Ectodermal cell (in vitro differentiated cells): ENCODE measurements around the gene FAM90A1.
"Not testable (repeated sequence)": the region's sequence is repeated elsewhere in the genome, so short reads cannot be mapped to it uniquely, and the experiment has no call there.

Experiments used
- H3K27ac ChIP-seq: 2 replicates; pipeline ENCODE4 v1.7.0; 2013; ENCODE audit warnings: mild to moderate bottlenecking, low read depth, low read length; ENCODE audit not compliant: insufficient read depth, poor library complexity, severe bottlenecking
- H3K27me3 ChIP-seq: 2 replicates; pipeline ENCODE4 v1.7.0; 2013; ENCODE audit warnings: mild to moderate bottlenecking, low read length; ENCODE audit not compliant: insufficient read depth, control insufficient read depth, poor library complexity, severe bottlenecking
- H3K36me3 ChIP-seq: one replicate; pipeline ENCODE4 v1.7.0; 2013; ENCODE audit warnings: low read length; ENCODE audit not compliant: control insufficient read depth, insufficient read depth
- H3K4me1 ChIP-seq: one replicate; pipeline ENCODE4 v1.7.0; 2013; ENCODE audit warnings: low read length; ENCODE audit not compliant: control insufficient read depth, insufficient read depth
- H3K4me3 ChIP-seq: 2 replicates; pipeline ENCODE4 v1.7.0; 2013; ENCODE audit warnings: low read depth, low read length, control low read depth; ENCODE audit not compliant: insufficient read depth
- H3K9me3 ChIP-seq: 2 replicates; pipeline ENCODE4 v1.7.0; 2013; ENCODE audit warnings: mild to moderate bottlenecking, low read length, moderate library complexity; ENCODE audit not compliant: control insufficient read depth
- WGBS, 2 experiments: methylation state at CpG; one replicate each; pipeline ENCODE4 v1.1.7; 2013; ENCODE audit warnings: missing lambda C conversion rate in 2 of 2; 5-methylcytosine and 5-hydroxymethylcytosine counted together

Gene FAM90A1

DNA sequence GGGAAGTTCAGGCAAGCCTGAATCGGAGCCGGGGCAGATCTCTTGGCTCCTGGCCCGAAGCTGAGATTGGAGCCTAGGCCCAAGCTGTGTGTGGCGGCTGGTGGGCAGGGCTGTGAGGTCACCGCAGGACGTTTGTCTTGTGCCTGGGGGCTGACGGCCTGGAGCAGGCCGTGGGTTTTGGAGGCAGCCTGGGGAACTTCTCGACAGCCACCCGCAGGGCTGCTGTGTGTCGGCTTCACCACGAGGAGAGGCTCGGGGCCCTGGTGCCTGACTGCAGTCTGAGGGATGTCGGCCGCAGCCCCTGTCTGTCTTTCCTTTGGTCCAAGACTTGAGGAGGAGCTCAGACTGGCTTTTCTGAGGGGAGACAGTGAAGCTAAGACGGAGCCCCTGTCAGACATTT, 5.1 kb downstream of the FAM90A1 start:
- not testable (repeated sequence) for H3K27me3 ChIP-seq, H3K4me1 ChIP-seq, H3K9me3 ChIP-seq, H3K4me3 ChIP-seq, H3K27ac ChIP-seq, H3K36me3 ChIP-seq
- WGBS, 2 experiments: 89 to 91% methylated on average over 16 of the region's 16 CpGs

DNA sequence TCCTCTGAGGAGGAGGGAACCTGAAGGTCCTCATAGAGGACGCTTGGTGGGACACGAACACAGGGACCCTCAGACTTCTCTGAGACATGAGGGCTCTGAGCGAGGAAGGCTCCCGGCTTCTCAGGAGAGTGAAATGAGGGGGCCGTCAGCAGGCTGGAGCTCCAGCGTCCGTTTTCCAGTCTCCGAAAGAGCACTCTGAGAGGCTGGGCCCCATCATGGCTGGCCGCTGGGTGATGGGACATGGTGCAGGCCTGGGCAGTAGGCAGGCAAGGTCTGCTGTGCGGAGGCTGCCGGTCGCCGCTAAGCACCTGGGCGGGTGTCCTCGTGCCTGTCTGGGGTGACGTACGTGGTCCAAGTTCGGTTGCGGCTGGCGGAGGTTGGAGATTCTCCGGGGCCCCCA, 5.6 kb downstream of the FAM90A1 start:
- 90 to 91% methylated on average over 21 of the region's 21 CpGs for WGBS, 2 experiments
- H3K36me3 ChIP-seq, H3K27ac ChIP-seq: not testable (repeated sequence)

DNA sequence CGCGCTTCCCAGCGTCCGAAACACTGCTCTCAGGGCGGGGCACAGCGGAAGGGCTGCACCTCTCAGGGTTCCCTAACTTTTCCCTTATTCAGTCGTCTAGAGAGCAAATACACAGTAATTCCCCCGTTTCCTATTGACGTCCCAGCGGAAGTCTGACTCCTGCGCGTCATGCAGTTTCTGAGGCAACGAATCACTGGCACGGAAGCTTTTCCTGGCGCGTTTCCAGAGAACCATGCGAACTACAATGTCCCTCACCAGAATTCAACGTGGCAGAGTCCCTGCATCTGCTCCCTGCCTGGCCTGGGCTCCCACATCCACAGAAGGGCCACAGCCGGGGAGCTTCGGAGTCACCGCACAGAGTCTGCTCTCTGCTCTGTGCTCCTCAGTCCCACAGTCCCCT, 6.0 kb downstream of the FAM90A1 start:
- H3K4me1 ChIP-seq, H3K27ac ChIP-seq, H3K36me3 ChIP-seq, H3K4me3 ChIP-seq, H3K9me3 ChIP-seq, H3K27me3 ChIP-seq: not testable (repeated sequence)
- 88 to 89% methylated on average over 21 of the region's 21 CpGs for WGBS, 2 experiments

More for the DNA sequence above, 5.6 kb downstream of the FAM90A1 start:
- not testable (repeated sequence) for H3K27me3 ChIP-seq, H3K4me3 ChIP-seq, H3K9me3 ChIP-seq, H3K4me1 ChIP-seq

- not testable (repeated sequence) for H3K27ac ChIP-seq, H3K4me3 ChIP-seq, H3K4me1 ChIP-seq, H3K9me3 ChIP-seq, H3K27me3 ChIP-seq, H3K36me3 ChIP-seq
- WGBS, 2 experiments: 84 to 86% methylated on average over 26 of the region's 26 CpGs
Observed at GRCh38 chr12:8218711-8219382, 8.6 kb downstream of the FAM90A1 start.

DNA sequence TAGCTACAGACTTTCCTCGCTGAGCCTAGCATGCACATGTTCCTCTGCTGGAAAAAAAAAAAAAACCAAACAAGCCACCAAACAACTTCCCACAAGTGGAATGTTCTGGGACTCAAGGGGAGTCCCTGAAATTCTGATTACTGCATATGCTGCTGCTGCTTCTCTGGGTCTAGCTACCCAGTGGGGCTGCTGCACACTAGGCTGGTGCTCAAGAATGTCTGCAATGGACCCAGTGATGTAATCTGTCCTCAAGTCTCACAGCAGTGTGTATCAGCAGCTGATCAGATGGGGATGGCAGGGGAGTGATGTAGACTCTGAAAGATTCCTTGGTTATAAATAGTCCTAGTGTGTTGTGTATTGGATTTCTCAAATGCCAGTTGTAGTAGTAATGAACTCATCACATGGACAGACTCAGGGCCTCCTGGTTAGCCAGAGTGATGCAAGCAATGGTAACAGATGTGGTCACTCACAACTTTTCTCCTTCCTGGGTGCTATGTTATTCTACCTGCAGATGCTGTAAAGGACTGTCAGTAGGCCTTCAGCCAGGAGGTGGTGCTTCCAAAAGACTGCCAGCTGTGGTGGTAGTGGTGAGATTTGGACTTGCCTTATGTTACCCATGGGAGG, 29.6 kb downstream of the FAM90A1 start:
- not testable (repeated sequence) for H3K4me1 ChIP-seq, H3K27ac ChIP-seq, H3K36me3 ChIP-seq, H3K27me3 ChIP-seq, H3K4me3 ChIP-seq, H3K9me3 ChIP-seq
- 94 to 100% methylated on average over 1 of the region's 1 CpG for WGBS, 2 experiments

- H3K4me3 ChIP-seq, H3K9me3 ChIP-seq, H3K27ac ChIP-seq, H3K4me1 ChIP-seq, H3K27me3 ChIP-seq, H3K36me3 ChIP-seq: not testable (repeated sequence)
- 78 to 96% methylated on average over 2 of the region's 2 CpGs for WGBS, 2 experiments
Observed at GRCh38 chr12:8188088-8188487, 39.3 kb downstream of the FAM90A1 start.

GRCh38 chr12:8184206-8184605, 43.2 kb downstream of the FAM90A1 start:
- not testable (repeated sequence) for H3K27me3 ChIP-seq, H3K36me3 ChIP-seq, H3K4me3 ChIP-seq, H3K4me1 ChIP-seq, H3K9me3 ChIP-seq, H3K27ac ChIP-seq
- WGBS, 2 experiments: 96 to 97% methylated on average over 23 of the region's 28 CpGs

DNA sequence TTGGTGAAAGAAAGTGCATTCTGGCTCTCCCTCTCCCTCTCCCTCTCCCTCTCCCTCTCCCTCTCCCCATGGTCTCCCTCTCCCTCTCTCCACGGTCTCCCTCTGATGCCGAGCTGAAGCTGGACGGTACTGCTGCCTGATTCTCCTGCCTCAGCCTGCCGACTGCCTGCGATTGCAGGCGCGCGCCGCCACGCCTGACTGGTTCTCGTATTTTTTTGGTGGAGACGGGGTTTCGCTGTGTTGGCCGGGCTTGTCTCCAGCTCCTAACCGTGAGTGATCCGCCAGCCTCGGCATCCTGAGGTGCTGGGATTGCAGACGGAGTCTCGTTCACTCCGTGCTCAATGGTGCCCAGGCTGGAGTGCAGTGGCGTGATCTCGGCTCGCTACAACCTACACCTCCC, 44.1 kb downstream of the FAM90A1 start:
- H3K9me3 ChIP-seq, H3K4me1 ChIP-seq, H3K36me3 ChIP-seq, H3K4me3 ChIP-seq, H3K27me3 ChIP-seq, H3K27ac ChIP-seq: not testable (repeated sequence)
- WGBS, 2 experiments: 96 to 97% methylated on average over 21 to 23 of the region's 23 CpGs

GRCh38 chr12:8182923-8183322, 44.5 kb downstream of the FAM90A1 start:
- not testable (repeated sequence) for H3K36me3 ChIP-seq, H3K4me1 ChIP-seq, H3K9me3 ChIP-seq, H3K27ac ChIP-seq, H3K4me3 ChIP-seq, H3K27me3 ChIP-seq
- WGBS, 2 experiments: 93% methylated on average over 3 of the region's 7 CpGs; no CpG with 5 or more reads in 1 of the 2 experiments

DNA sequence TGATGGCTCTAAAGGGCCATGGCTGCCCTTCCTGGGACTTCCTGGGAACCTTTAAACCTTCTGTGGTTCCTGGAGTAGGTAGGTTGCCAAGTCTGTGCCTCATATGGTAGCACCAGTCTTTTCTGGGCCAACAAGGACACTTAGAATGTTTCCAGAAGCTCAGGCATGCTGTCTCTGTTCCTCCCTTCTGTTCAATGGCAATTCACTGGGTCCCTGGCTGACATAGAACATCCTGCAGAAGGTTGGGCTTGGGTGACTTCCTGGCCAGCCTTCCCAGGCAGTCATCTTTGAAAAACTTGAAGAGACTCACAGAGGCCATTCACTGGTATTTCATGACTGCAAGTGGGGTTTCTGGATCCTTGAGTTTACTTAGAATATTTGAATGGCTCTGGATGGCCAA, 46.1 kb downstream of the FAM90A1 start:
- not testable (repeated sequence) for H3K27me3 ChIP-seq, H3K27ac ChIP-seq, H3K9me3 ChIP-seq, H3K36me3 ChIP-seq, H3K4me3 ChIP-seq, H3K4me1 ChIP-seq
